ENCODE data around the gene KCNH3.

DNA sequence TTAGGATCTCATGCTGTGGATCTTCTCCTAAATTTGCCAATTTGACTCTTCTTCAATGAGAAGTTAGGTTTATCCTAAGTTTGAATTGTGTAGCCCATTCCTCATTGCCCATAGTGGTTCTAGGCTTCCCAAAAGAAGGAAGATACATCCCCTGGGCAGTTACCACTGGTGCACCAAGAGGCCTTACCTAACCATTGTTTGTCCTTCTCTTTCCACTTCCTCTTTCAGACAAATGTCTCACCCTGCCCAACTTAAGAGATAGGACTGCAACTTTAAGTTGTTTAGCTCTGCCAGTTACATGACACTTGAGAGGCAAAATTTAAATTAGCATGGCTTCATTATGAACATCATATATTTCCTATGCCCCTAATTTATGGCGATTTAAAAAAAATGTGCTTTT, 9.4 kb upstream of the KCNH3 start:
- TF ChIP-seq CTCF (IDR thresholded peaks at IDR 0.05; ENCODE audit: extremely low read depth in 1 of 2, insufficient read depth in 1 of 2, low read depth in 1 of 2, low read length in 2 of 2) = no peak
- TF ChIP-seq, protein P1, sequence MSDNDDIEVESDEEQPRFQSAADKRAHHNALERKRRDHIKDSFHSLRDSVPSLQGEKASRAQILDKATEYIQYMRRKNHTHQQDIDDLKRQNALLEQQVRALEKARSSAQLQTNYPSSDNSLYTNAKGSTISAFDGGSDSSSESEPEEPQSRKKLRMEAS (IDR thresholded peaks at IDR 0.05; ENCODE audit: insufficient read depth, insufficient read length) = no peak
- no peak for TF ChIP-seq POLR2A (IDR thresholded peaks at IDR 0.05; ENCODE audit: low read depth, low read length)
- TF ChIP-seq EZH2 (IDR thresholded peaks at IDR 0.05; ENCODE audit: borderline replicate concordance, low read depth, low read length, severe bottlenecking) = no peak
- no peak for TF ChIP-seq GATA2 (IDR thresholded peaks at IDR 0.05; ENCODE audit: insufficient read depth, insufficient read length, low read depth, low read length)
- no peak for TF ChIP-seq POLR2AphosphoS5 (IDR thresholded peaks at IDR 0.05; ENCODE audit: insufficient read depth, low read depth, low read length)
- no peak for TF ChIP-seq JUN (IDR thresholded peaks at IDR 0.05; ENCODE audit: borderline replicate concordance, insufficient read depth, insufficient read length, low read depth)

All from endothelial cell of umbilical vein (primary cell).